Measurements from ENCODE around the gene RAPGEF4. TPM values are rescaled to one million over a fixed set of nuclear protein-coding genes. Genes with fewer than 3 reads are reported as not detected.

RAPGEF4 gene
- total RNA-seq, 1 donor, result 2.6 TPM

- DNase-seq (ENCODE audit: low read depth), result no peak
- no peak for TF ChIP-seq CTCF (IDR thresholded peaks at IDR 0.05; ENCODE audit: insufficient read depth, low read depth, low read length)
- H3K4me3 ChIP-seq (ENCODE audit: low read depth, low read length), result no peak overlapping the region
These were observed 114.0 kb downstream of the RAPGEF4 start for GRCh38 chr2:172849519-172850217.

GRCh38 chr2:172855588-172855987 is 119.9 kb downstream of the RAPGEF4 start:
- no peak for DNase-seq (ENCODE audit: low read depth)
- no peak overlapping the region for H3K4me3 ChIP-seq (ENCODE audit: low read depth, low read length)
- TF ChIP-seq CTCF (IDR thresholded peaks at IDR 0.05; ENCODE audit: insufficient read depth, low read depth, low read length), result no peak

DNA sequence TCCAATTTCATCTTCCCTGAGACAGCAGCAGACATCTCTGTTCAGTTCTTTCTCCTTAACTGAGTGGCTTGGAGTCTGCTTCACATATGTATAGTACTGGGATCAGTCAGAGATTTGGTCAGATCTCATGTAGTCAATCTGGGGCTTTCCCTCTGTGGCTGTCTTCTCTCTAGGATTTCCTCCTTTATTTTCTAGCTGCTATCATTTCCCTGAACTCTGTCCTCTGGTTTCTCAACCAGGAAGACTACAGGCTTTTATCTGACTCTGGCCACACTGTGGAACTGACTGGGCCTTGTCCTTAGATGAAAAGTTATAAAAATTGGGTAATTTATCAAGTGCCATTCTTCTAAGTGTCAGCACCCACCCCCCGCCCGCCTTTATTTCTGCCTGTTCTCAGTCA is 121.0 kb downstream of the RAPGEF4 start:
- TF ChIP-seq CTCF (IDR thresholded peaks at IDR 0.05; ENCODE audit: insufficient read depth, low read depth, low read length), result no peak
- no peak for DNase-seq (ENCODE audit: low read depth)
- no peak overlapping the region for H3K4me3 ChIP-seq (ENCODE audit: low read depth, low read length)

GRCh38 chr2:172858473-172858745 is 122.8 kb downstream of the RAPGEF4 start:
- TF ChIP-seq CTCF (IDR thresholded peaks at IDR 0.05; ENCODE audit: insufficient read depth, low read depth, low read length), result no peak
- no peak overlapping the region for H3K4me3 ChIP-seq (ENCODE audit: low read depth, low read length)
- peak; percentile 47 for DNase-seq (ENCODE audit: low read depth)

DNA sequence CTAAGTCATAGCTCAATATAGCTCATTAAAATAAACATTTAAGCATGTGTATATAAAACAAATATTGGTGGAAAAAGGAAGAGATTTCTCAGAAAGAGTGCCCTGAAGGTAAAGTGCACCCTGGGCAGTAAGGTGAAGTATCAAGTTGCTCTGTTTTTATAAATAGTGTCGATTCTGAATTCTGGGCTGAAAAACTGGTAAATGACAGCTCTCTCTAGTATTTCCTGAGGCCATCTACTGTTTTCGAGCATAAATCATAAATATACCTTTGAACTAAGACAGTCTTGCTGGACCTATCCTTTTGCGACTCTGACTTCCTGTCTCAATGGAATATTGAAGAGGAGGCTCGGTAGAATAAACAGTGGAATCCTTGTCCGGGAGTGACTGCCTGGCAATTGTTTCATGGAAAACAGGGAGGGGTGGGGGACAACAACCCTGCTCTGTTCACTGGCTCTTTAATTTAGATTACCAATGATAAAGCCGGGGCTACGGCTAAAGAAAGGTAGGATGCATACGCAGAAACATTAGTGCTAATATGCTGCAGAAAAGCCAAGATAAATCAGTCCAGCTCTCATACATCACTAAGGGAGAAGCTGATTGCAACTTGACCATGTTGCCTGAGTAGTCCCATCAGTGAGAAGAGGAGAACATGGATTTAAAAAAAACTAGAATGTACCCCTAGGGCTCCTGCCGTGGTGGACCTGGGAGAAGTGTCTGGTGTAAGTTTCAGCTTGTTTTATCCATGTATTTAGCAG is 124.1 kb downstream of the RAPGEF4 start:
- peak; percentile 13 for DNase-seq (ENCODE audit: low read depth)

GRCh38 chr2:172860336-172860707 is 124.7 kb downstream of the RAPGEF4 start:
- H3K4me3 ChIP-seq (ENCODE audit: low read depth, low read length), result no peak overlapping the region
- DNase-seq (ENCODE audit: low read depth), result peak; percentile 48
- no peak for TF ChIP-seq CTCF (IDR thresholded peaks at IDR 0.05; ENCODE audit: insufficient read depth, low read depth, low read length)

More for the DNA sequence above, 124.1 kb downstream of the RAPGEF4 start:
- no peak for TF ChIP-seq CTCF (IDR thresholded peaks at IDR 0.05; ENCODE audit: insufficient read depth, low read depth, low read length)
- peak overlapping the region; percentile 0 for H3K4me3 ChIP-seq (ENCODE audit: low read depth, low read length)

Data from fibroblast of villous mesenchyme (primary cell).